ENCODE measurements around the gene TRIM2.

GRCh38 chr4:153233761-153234371 is 29.6 kb downstream of the TRIM2 start:
- no peak for TF ChIP-seq EZH2 (IDR thresholded peaks at IDR 0.05; ENCODE audit: borderline replicate concordance)
- TF ChIP-seq CTCF (IDR thresholded peaks at IDR 0.05; ENCODE audit: poor library complexity): no peak
- TF ChIP-seq EZH2phosphoT487 (IDR thresholded peaks at IDR 0.05; ENCODE audit: low read depth, severe bottlenecking, unreplicated experiment): no peak
